Measurements from ENCODE around the gene NBPF1.
"Not testable (repeated sequence)": the region's sequence is repeated elsewhere in the genome, so short reads cannot be mapped to it uniquely, and the experiment has no call there.

The NBPF1 gene

GRCh38 chr1:16608838-16609560 is 4.4 kb downstream of the NBPF1 start:
- Histone ChIP-seq H2AFZ (ENCODE audit: low read depth) (no peak overlapping the region), H3K27ac (no peak overlapping the region), H3K27me3 (ENCODE audit: insufficient read depth, low read depth) (peaks cover 4% of the 10 kb centered on the region; the same call in 1 of the 2 replicates), H3K36me3 (ENCODE audit: insufficient read depth) (no peaks in the 10 kb centered on the region), H3K9ac (no peak overlapping the region), H3K4me1 (ENCODE audit: low read depth, poor library complexity, severe bottlenecking) (peaks cover 26% of the 10 kb centered on the region), H3K4me2 (no peak overlapping the region), H3K4me3 (IDR thresholded peaks at IDR 0.05; ENCODE audit: insufficient read depth, low read depth, low read length) (no peak overlapping the region), H3K79me2 (ENCODE audit: insufficient read depth, low read depth) (no peaks in the 10 kb centered on the region), H4K20me1 (ENCODE audit: insufficient read depth) (no peaks in the 10 kb centered on the region)
- TF ChIP-seq, protein P1, sequence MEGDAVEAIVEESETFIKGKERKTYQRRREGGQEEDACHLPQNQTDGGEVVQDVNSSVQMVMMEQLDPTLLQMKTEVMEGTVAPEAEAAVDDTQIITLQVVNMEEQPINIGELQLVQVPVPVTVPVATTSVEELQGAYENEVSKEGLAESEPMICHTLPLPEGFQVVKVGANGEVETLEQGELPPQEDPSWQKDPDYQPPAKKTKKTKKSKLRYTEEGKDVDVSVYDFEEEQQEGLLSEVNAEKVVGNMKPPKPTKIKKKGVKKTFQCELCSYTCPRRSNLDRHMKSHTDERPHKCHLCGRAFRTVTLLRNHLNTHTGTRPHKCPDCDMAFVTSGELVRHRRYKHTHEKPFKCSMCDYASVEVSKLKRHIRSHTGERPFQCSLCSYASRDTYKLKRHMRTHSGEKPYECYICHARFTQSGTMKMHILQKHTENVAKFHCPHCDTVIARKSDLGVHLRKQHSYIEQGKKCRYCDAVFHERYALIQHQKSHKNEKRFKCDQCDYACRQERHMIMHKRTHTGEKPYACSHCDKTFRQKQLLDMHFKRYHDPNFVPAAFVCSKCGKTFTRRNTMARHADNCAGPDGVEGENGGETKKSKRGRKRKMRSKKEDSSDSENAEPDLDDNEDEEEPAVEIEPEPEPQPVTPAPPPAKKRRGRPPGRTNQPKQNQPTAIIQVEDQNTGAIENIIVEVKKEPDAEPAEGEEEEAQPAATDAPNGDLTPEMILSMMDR (conservative IDR thresholded peaks at IDR 0.05; ENCODE audit: low read depth, low read length): no peak

DNA sequence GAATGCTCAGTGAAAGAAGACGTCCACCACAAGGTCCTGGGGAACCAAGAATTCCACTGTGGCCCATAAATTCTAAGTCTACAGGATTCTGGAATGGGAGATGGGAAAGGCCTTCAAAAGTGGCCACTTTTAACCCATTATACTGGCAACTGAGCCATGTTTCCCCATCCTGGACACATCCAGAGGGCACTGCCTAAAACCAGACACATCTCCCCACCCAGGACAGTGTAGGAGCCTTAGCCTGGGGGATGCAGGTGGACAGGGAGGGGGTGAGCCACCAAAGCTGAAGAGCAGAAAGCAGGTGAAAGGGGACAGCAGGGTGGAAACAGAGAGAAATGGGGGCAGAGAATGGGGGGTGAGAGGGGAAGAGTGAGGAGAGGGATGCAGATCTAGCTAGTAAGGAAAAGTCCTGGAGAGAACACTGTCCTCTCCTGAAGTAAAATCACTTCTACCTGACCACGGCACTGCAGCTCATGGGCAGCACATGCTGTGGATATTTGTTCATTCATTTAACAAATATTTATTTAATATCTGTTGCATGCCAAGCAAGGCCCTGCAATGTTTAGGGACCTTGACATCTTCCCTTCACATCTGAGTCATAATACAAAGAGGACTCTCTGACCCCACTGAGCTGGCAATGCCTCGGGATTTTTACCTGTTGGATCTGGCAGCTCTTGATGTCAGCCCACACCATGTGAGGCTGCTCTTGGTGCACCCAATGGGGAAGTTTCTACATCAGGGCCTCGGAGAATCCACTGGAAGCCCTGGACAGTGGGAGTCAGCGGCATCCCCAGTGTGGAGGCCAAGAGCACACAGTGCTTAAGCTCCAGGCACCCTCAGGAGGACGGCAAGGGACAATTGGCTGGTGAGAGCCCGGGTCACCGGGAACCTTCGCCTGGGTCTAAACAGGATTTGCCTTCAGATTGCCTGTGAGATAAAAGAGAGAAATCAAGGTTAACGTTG is 5.2 kb downstream of the NBPF1 start:
- H3K9ac ChIP-seq: not testable (repeated sequence)

GRCh38 chr1:16607433-16607851 is 5.9 kb downstream of the NBPF1 start:
- H2AFZ ChIP-seq (ENCODE audit: low read depth): no peak overlapping the region
- H3K27me3 ChIP-seq (ENCODE audit: insufficient read depth, low read depth): peaks cover 3% of the 10 kb centered on the region; the same call in 1 of the 2 replicates
- H3K4me2 ChIP-seq: no peak overlapping the region; the same call in 1 of the 2 replicates
- H3K79me2 ChIP-seq (ENCODE audit: insufficient read depth, low read depth): no peaks in the 10 kb centered on the region
- no peak overlapping the region for H3K4me3 ChIP-seq (IDR thresholded peaks at IDR 0.05; ENCODE audit: insufficient read depth, low read depth, low read length)
- peaks cover 20% of the 10 kb centered on the region for H3K4me1 ChIP-seq (ENCODE audit: low read depth, poor library complexity, severe bottlenecking)
- TF ChIP-seq, protein P1 (conservative IDR thresholded peaks at IDR 0.05; ENCODE audit: low read depth, low read length): no peak
- no peaks in the 10 kb centered on the region for H4K20me1 ChIP-seq (ENCODE audit: insufficient read depth)
- H3K27ac ChIP-seq: no peak overlapping the region
- no peak overlapping the region for H3K9ac ChIP-seq
- H3K36me3 ChIP-seq (ENCODE audit: insufficient read depth): no peaks in the 10 kb centered on the region

More for the DNA sequence above, 5.2 kb downstream of the NBPF1 start:
- not testable (repeated sequence) for H3K4me2 ChIP-seq; H4K20me1 ChIP-seq (ENCODE audit: insufficient read depth); H3K27me3 ChIP-seq (ENCODE audit: insufficient read depth, low read depth); H3K79me2 ChIP-seq (ENCODE audit: insufficient read depth, low read depth); H2AFZ ChIP-seq (ENCODE audit: low read depth); H3K4me3 ChIP-seq (IDR thresholded peaks at IDR 0.05; ENCODE audit: insufficient read depth, low read depth, low read length); H3K27ac ChIP-seq; H3K36me3 ChIP-seq (ENCODE audit: insufficient read depth)
- H3K4me1 ChIP-seq (ENCODE audit: low read depth, poor library complexity, severe bottlenecking): peaks cover 22% of the 10 kb centered on the region

- H3K27me3 ChIP-seq (ENCODE audit: insufficient read depth, low read depth); H2AFZ ChIP-seq (ENCODE audit: low read depth); H3K9ac ChIP-seq; H3K27ac ChIP-seq; H3K79me2 ChIP-seq (ENCODE audit: insufficient read depth, low read depth); H4K20me1 ChIP-seq (ENCODE audit: insufficient read depth); H3K4me3 ChIP-seq (IDR thresholded peaks at IDR 0.05; ENCODE audit: insufficient read depth, low read depth, low read length); H3K36me3 ChIP-seq (ENCODE audit: insufficient read depth): not testable (repeated sequence)
- peak overlapping the region; percentile 19; the same call in 1 of the 2 replicates for H3K4me2 ChIP-seq
- peaks cover 16% of the 10 kb centered on the region for H3K4me1 ChIP-seq (ENCODE audit: low read depth, poor library complexity, severe bottlenecking)
Observed at GRCh38 chr1:16606666-16607432, 6.5 kb downstream of the NBPF1 start.
